Lower leg skin (tissue), 3 donors: ENCODE results near the gene FGD3.

ENCODE experiments used
- CTCF ChIP-seq, 3 donors: fragments of 450-650 bp; IDR thresholded peaks; one replicate each; pipeline ENCODE4 v1.5.1; 2016; ENCODE audit warnings: antibody characterized with exemption in 3 of 3, mild to moderate bottlenecking in 3 of 3, moderate library complexity in 2 of 3
- POLR2A ChIP-seq, 2 donors: fragments of 450-650 bp; IDR thresholded peaks; one replicate each; pipeline ENCODE4 v1.6.1; 2016 to 2017; ENCODE audit warnings: antibody characterized with exemption in 2 of 2, mild to moderate bottlenecking in 1 of 2, moderate library complexity in 1 of 2

GRCh38 chr9:93050231-93050630 is 102.9 kb downstream of the FGD3 start:
- TF ChIP-seq POLR2A (IDR thresholded peaks at IDR 0.05) (no peak), CTCF (IDR thresholded peaks at IDR 0.05) (no peak)
